NCI-H2081 (cell line): ENCODE results near the gene DRD2.

ENCODE experiments used
- DNase-seq, 2 experiments: peaks; one replicate each; lab custom pipeline; 2025; lab: John Stamatoyannopoulos, UW

DRD2 gene

DNA sequence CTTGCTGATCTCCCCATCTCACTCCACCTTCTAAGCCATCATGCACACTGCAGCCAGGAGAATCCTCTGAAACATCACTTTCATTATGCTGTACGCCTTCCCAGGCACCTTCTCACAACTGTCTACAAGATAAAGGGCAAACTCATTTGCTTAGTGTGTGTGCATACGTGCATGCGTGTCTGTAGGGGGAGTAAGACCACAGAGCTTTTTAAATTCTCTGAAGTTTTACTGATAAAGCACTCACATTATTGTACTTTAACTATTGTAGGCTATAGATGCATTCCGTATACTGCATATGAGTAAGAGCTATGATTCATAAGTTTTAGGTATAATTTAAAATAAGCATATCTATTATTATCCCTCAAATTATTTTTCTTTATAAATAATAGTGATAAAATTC lies 102.9 kb downstream of the DRD2 start:
- no peak for DNase-seq

DNA sequence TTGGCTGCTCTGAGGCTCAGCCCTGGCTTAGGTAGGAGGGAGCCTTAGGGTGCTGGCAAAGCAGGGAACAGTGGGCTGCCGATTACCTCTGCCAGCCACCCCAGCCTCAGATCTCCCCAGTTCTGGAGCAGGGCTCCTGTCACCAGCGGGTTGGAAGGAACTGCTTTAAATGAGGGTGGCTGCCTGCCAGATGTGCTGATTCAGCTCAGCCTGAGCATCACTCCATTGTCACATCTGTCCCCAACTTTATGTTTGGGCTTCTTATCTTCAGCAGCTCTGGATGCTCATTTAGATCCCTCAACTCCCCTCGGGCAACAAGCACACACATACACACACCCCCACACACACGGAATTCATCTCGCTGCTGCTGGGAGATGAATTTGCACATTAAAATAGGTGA lies 104.6 kb downstream of the DRD2 start:
- no peak for DNase-seq

DNA sequence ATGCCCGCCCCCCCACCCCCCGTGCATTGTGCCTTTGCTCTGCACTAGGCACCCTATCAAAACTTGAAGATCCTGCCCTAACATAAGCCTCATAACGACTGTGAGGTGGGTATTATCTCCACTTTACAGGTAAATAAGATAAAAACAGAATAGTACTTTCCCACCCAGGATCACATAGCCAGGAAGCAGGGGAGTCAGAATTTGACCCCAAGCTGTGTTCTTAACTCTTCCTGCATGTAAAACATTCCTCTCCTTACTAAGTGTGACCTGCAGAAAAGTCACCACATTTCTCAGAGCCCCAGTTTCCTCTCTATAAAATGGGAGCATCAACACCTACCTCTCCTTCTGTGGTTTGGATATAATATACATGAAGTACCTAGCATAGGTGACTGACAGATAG lies 105.8 kb downstream of the DRD2 start:
- no peak for DNase-seq

DNA sequence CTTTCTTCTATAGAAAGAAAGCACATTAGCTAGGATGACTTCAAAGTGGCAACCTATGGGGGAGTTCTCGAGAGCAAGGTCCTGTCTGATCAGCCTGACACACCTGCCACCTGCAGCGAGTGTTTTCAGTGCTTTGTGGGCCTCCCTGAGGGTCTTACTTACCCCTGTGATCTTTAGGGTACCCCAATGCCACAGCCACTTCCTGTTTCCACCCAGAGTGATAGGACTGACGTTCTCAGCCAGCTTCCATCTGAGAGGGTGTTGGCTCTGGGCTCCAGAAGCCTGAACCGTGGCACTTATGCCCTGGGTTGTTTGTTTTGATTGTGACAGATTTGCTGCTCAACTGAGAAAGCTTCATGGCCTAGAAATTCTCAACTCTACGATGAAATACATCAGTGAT lies 109.3 kb downstream of the DRD2 start:
- DNase-seq, result no peak

DNA sequence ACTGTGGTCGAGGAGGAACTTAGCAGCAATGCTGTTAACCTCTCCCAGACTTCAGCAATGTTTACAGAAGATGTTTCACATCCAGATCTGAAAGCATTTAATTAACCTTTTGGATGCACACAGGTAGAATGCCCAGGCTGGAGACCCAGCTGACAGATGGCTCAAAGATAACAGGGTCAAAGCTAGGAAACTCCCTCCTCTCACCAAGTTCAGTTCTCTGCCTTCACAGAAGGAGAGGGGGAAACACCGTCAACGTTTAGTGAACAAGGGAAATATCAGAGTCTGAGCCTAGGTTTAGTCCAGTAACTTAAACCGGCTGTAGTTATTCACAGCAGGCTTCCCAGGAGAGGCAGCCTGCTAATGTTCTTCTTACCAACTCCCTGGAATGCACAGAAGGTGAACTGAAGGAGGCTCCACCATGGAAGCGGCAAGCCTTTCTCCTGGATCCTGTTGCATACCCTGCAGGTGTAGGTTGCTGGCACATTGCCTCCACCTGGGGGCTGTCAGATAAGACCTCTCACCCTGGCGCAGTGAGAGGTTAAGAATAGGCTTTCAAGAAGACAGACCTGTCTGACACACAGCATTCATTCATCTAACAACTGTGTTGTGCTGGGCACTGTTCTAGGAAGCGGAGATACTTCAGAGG lies 111.1 kb downstream of the DRD2 start:
- DNase-seq, result no peak

DNA sequence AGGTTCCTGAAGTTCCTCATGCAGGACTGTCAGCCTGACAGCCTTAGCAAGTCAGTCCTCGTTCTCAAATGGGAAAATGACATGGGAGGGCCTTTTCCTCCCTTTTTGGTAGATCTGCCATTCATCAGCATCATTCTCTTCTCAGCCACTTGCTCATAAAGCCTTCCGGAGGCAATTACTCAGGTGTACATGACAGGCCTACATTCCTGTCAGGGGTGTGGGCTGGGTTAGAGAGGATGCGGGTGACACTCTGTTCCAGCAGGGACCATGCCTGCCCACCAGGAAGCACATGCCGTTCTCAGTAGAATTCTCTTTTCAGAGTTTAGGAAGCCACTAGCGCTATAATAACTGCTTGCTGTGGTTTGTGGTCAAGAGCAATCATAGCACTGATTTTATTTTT lies 111.8 kb downstream of the DRD2 start:
- no peak for DNase-seq
